GM19438 (cell line): Measurements from ENCODE around the gene SMG6.

Experiments
- ATAC-seq: cut with Tn5 transposase; IDR thresholded peaks from one replicate; pipeline ENCODE4 v1.9.1; 2021; ENCODE audit warnings: low read depth; ENCODE audit not compliant: unreplicated experiment

The SMG6 gene

GRCh38 chr17:2035541-2036488 lies 267.8 kb downstream of the SMG6 start:
- no peak for ATAC-seq

- no peak for ATAC-seq
Measured at GRCh38 chr17:2034806-2035540, 268.6 kb downstream of the SMG6 start.

- no peak for ATAC-seq
Measured at GRCh38 chr17:2034157-2034556, 269.4 kb downstream of the SMG6 start.

- ATAC-seq = no peak
Measured at GRCh38 chr17:2033153-2033552, 270.4 kb downstream of the SMG6 start.

GRCh38 chr17:2030779-2031163 lies 272.8 kb downstream of the SMG6 start:
- no peak for ATAC-seq

GRCh38 chr17:2029911-2030778 lies 273.4 kb downstream of the SMG6 start, which contains the start of gene DPH1:
DPH1 (plus strand) TSS chr17:2030153; CDS start chr17:2030170, 17 bp downstream.
- peak; percentile 79 for ATAC-seq

- ATAC-seq = no peak
Measured at GRCh38 chr17:2028737-2029136, 274.8 kb downstream of the SMG6 start.

- ATAC-seq = no peak
Measured at GRCh38 chr17:2028234-2028614, 275.4 kb downstream of the SMG6 start.

GRCh38 chr17:2027528-2028233 lies 275.9 kb downstream of the SMG6 start:
- ATAC-seq = no peak

GRCh38 chr17:2025622-2026309 lies 277.8 kb downstream of the SMG6 start:
- no peak for ATAC-seq

- no peak for ATAC-seq
Measured at GRCh38 chr17:2025220-2025621, 278.4 kb downstream of the SMG6 start, which contains the start of gene RTN4RL1. RTN4RL1 (minus strand) TSS chr17:2025334; CDS start chr17:2024865, 469 bp downstream.

GRCh38 chr17:2024572-2025219 lies 278.9 kb downstream of the SMG6 start:
- ATAC-seq = no peak

- ATAC-seq = no peak
Measured at GRCh38 chr17:2023692-2024571, 279.7 kb downstream of the SMG6 start.

GRCh38 chr17:2023256-2023655 lies 280.3 kb downstream of the SMG6 start:
- no peak for ATAC-seq

GRCh38 chr17:2022647-2023240 lies 280.8 kb downstream of the SMG6 start:
- ATAC-seq = no peak

GRCh38 chr17:2020721-2021120 lies 282.9 kb downstream of the SMG6 start:
- no peak for ATAC-seq

- ATAC-seq = no peak
Measured at GRCh38 chr17:2019723-2020122, 283.9 kb downstream of the SMG6 start.
